H1 (cell line): Measurements from ENCODE around the gene PRAMEF18.
"Not testable (repeated sequence)": the region's sequence is repeated elsewhere in the genome, so short reads cannot be mapped to it uniquely, and the experiment has no call there.

Experiments
- ASH2L ChIP-seq: fragments of 200-600, 300-600 bp; sonication (generic); IDR thresholded peaks from one replicate; pipeline ENCODE4 v1.7.1; 2017; ENCODE audit warnings: low read length
- ATF2 ChIP-seq: IDR thresholded peaks from 2 replicates; pipeline ENCODE4 v1.6.1; 2012; ENCODE audit warnings: low read length, inconsistent platforms
- CEBPB ChIP-seq: IDR thresholded peaks from 2 replicates; pipeline ENCODE4 v1.6.1; 2012; ENCODE audit warnings: low read depth, low read length
- CHD2 ChIP-seq: IDR thresholded peaks from 2 replicates; pipeline ENCODE4 v1.6.1; 2012; ENCODE audit warnings: low read length, improper control_type of control experiment
- CTCF ChIP-seq, 3 experiments: IDR thresholded peaks; 1 replicate in 2 of 3; 2 replicates in 1 of 3; pipeline versions ENCODE4 v1.5.1 to v1.6.1; 2011; ENCODE audit warnings: low read length in 3 of 3, mild to moderate bottlenecking in 3 of 3, inconsistent platforms in 2 of 3, low read depth in 1 of 3, moderate library complexity in 1 of 3; ENCODE audit not compliant: insufficient read depth in 1 of 3; ENCODE audit errors: control extremely low read depth in 1 of 3
- E2F6 ChIP-seq: IDR thresholded peaks from 2 replicates; pipeline ENCODE4 v1.6.1; 2012; ENCODE audit warnings: inconsistent platforms
- EZH2 ChIP-seq: fragments of 200-600 bp; sonication (generic); IDR thresholded peaks from 2 replicates; pipeline ENCODE4 v1.7.1; 2012; ENCODE audit warnings: low read depth, mild to moderate bottlenecking, moderate library complexity, low read length, inconsistent platforms; ENCODE audit not compliant: severe bottlenecking
- GTF2F1 ChIP-seq: IDR thresholded peaks from 2 replicates; pipeline ENCODE4 v1.6.1; 2012; ENCODE audit warnings: low read depth, low read length, improper control_type of control experiment, borderline replicate concordance
- HDAC2 ChIP-seq, 2 experiments: fragments of 300-600 bp in 1 of 2; sonication (generic) in 1 of 2; IDR thresholded peaks; 2 replicates each; pipeline ENCODE4 v1.6.1; 2011 to 2012; ENCODE audit warnings: low read depth in 2 of 2, low read length in 2 of 2, mild to moderate bottlenecking in 2 of 2, moderate library complexity in 2 of 2, borderline replicate concordance in 1 of 2, inconsistent platforms in 1 of 2
- JUN ChIP-seq: IDR thresholded peaks from 2 replicates; pipeline ENCODE4 v1.6.1; 2011; ENCODE audit warnings: low read depth, mild to moderate bottlenecking, improper control_type of control experiment, low read length
- POLR2A ChIP-seq, 2 experiments: IDR thresholded peaks; 1 replicate in 1 of 2; 2 replicates in 1 of 2; pipeline ENCODE4 v1.6.1; 2011; ENCODE audit warnings: low read depth in 2 of 2, low read length in 2 of 2, mild to moderate bottlenecking in 2 of 2; ENCODE audit errors: control extremely low read depth in 1 of 2
- SIN3A ChIP-seq, 2 experiments: IDR thresholded peaks in 1 of 2; conservative IDR thresholded peaks in 1 of 2; 2 replicates each; pipeline ENCODE4 v1.6.1; 2011 to 2012; ENCODE audit warnings: low read length in 2 of 2, improper control_type of control experiment in 1 of 2, low read depth in 1 of 2, mild to moderate bottlenecking in 1 of 2
- SIRT6 ChIP-seq: IDR thresholded peaks from one replicate; pipeline ENCODE4 v1.7.1; 2012; ENCODE audit warnings: low read length, inconsistent platforms
- SRF ChIP-seq: IDR thresholded peaks from 2 replicates; pipeline ENCODE4 v1.6.1; 2011; ENCODE audit warnings: mild to moderate bottlenecking, low read depth, low read length, moderate library complexity

- TF ChIP-seq CTCF (IDR thresholded peaks at IDR 0.05; ENCODE audit: control extremely low read depth in 1 of 3, insufficient read depth in 1 of 3, low read depth in 1 of 3, low read length in 3 of 3); ASH2L; SIN3A (conservative IDR thresholded peaks at IDR 0.05 in 1 of 2, IDR thresholded peaks at IDR 0.05 in 1 of 2; ENCODE audit: low read depth in 1 of 2, low read length in 2 of 2); CEBPB; HDAC2 (IDR thresholded peaks at IDR 0.05; ENCODE audit: borderline replicate concordance in 1 of 2, low read depth in 2 of 2, low read length in 2 of 2); SIRT6; SRF; GTF2F1; POLR2A (IDR thresholded peaks at IDR 0.05; ENCODE audit: control extremely low read depth in 1 of 2, low read depth in 2 of 2, low read length in 2 of 2); ATF2; CHD2; EZH2; E2F6; JUN: not testable (repeated sequence)
Measured at GRCh38 chr1:13227271-13228055, 1.5 kb upstream of the PRAMEF18 start.
